Inflammatory macrophage treated with lipopolysaccharide for 1 hour (primary cell): ENCODE measurements around the gene PRKN.

ENCODE experiments used
- DNase-seq, 2 donors: peaks; one replicate each; pipeline ENCODE4 v3.0.0-alpha.2; 2020 to 2022

Gene PRKN

DNA sequence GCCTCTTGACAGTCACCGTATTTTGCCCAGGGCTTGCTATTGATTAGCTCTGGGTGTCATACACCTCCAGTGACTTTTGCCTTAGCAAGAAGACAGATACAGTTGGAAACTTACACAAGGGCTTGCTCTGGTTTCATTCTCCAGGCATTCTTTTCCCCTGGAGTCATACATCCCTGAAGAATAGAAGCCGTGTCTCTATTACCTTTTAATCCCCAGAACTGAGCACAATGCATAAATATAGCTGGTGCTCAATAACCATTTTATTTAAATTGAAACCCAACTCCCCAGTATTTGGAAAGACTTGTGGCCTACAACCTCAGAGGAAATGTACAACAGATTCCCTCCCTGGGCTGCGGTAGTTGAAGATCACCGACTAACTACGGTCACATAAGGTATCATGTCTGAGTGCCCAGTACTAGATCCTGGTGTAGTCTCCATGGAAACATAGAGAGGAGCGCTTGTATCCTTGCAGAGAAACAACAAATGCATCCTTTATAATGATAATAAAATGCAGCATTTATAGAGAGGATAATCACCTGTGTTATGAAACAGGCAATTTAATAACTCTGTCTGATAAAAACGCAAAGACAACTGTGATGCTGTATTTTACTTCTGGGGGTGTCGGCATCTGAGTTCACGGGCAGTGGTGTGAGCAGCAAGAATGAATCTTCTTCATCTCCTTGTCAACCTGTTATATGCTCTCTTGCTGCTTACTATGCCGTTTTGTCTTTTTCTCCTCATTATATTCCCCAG lies 1052.5 kb downstream of the PRKN start:
- no peak for DNase-seq

DNA sequence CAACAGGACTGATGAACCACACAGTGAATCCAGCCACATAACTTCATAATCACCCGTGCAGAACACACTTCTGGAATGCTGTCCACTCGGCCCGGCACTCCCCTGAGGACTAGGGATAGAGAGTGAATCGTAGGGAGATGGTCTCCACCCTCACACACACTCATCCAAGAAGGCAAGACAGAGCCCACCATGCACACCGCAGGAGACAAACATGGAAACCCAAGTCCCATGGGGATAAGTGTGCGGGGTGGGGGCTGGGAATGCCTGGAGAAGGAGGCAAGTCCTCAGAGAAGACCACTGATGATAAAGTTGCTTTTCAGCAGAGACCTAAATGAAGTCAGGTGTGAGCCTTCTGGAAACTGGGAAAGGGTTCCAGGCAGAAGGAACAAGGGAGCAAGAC lies 1054.5 kb downstream of the PRKN start:
- no peak for DNase-seq

DNA sequence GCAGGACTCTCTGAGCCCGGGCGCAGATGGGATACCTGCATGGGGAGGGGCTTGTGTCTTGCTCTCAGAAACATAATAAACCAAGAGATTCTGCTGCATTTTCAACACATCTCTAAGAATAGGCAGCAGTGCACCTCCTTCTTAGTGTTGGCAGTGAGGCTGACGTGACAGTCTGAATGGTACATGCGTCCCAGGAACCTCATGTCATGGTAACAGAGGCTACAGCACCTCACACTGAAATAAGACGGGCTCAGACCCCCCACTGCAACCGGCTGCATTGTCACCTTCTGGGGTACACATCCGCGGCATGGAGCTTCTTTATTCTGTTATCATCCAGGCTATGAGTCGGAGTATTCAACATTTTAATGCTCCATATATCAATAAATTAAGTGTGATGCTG lies 1056.4 kb downstream of the PRKN start:
- no peak for DNase-seq

DNA sequence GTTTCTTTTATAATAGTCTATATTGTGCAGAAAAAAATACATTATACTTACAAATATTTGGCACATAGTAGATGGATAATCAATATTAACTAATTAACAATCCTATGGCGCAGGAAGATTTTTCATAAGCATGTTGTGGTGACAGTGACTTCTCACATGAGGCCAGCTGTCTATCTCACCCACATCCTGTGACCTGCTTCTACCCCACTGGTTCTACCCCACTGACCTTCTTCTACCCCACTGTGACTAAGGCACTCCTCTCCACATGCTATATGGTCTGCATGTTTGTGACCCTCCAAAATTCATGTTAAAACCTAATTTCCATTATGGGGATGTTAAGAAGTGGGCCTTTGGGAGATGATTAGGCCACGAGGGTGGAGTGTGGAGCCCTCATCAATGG lies 1058.9 kb downstream of the PRKN start:
- DNase-seq = no peak

DNA sequence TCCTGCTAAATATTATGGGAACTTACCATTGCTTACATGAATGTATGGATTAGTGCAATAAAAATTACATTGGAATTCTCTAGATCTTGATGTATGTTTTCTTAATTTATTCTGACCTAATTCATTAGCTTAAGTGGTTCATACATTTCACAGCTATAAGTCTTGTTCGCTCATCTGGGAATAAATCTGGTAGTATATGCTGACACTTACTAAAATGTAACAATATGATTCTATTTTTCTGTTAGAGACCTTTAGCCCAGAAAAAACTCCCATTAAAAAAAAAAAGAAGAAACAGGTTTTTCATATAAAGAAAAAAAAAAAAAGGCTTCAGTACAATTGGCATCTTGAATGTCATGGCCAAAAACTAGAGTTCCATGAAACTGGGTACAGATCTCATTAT lies 1059.6 kb downstream of the PRKN start:
- DNase-seq = no peak

DNA sequence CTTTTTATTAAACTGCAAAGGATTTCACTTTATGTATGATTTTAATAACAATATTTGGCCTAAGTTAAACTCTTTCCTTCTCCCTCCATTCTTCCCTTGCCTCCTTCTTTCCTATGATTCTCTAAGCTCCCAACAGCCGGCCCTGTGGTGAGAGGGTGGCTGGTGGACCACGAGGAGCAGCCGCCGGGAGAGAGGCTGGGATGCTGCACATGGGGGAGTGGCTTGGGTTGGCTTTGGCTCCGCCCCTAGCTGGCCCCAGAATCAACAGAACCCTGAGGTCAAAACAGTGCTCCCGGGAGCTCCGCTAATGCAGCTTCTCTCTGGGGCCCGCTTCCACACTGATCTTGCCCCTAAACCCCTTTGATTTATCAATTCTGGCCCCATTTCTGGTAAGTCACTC lies 1063.9 kb downstream of the PRKN start:
- DNase-seq = no peak

DNA sequence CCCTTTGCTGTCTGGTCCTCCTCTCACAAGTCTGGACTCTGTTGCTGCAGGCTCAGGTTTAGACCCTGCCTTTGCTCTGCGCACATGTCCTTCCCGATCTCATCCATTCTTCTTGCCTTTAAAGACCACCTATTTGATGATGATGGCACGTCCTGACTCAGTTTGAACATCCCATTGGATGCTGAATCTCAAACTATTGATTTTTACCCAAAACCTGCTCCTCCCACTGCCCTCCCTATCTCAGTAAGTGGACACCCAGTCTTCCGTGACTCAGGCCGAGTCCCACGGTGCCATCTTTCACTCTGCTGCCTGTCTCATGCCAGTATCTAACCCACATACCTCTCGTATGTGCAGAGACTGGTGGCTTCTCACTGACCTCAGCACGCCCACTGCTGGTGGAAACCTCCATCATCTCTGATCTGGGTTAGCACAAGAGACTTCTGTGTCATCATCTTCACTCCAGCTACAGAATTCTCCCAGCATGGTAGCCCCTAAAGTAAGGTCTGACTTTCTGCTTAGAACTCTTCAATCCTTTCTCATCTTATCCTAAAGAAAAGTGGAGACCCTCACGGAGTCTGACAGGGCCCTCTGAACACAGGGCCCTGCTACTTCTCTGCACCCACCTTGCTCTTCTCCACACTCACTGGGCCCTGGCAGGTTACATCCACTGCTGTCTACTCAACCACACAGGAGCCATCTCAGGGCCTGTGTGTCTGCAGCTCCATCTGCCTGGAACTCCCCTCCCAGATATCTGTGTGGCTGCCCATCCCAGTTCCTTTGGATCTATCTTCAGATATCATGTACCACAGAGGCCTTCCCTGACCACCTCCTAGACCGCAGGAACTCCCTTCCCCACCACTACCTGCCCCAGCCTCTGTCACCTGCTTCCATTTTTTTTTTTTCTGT lies 1066.6 kb downstream of the PRKN start:
- no peak for DNase-seq

DNA sequence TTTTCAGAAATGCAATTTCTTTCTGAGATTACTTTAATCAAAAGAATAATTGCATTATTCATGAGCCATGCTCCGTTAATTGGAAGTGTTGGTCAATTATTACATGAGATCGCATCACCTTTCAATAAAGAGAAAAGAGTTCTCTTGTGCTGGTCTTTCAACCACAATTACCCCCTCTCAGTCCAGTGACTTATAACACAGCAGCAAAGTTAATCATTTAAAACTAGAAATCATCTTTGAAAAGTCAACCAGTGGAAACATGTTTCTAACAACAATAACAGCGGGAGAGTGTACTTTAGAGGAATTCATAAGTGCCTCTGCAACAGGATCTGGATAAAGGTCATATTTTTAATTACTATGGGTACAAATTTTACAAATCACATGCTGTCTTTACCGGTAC lies 1069.4 kb downstream of the PRKN start:
- DNase-seq = no peak

DNA sequence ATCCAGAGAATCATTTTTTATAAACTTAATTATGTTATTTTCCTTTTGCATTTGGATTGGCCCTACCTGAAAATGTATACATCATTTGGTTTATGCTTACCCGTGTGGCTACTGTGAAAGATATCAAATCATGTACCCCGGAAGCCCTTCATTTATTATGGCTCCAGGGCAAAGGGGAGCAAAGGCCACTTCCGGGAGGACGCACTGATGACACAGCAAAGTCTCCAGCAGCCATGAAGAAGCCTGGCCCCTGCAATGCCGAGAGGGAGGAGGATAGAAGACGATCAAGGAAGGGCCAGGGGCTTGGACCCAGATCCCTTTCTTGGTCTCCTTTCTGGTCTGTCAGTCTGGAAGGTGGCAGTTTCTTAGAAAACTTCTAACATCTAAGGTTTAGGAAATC lies 1073.4 kb downstream of the PRKN start:
- no peak for DNase-seq

DNA sequence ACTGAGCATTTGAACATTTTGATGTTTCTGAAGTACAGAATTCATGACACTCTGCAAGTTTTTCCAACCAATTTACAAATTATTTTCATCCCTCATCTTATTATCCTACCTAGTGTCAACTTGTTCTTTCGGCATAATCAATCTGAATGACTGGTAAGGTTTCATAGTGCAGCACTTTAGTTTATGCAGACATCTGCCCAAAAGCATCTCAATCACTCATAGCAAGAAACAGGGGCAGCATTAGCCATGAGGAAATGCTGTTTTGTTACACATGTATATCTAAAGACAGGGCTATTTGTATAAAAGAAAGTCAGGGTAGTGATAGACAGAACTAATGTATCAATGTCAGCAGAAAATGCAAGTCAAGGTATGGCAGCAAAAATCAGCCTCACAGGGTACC lies 1075.6 kb downstream of the PRKN start:
- DNase-seq = no peak

DNA sequence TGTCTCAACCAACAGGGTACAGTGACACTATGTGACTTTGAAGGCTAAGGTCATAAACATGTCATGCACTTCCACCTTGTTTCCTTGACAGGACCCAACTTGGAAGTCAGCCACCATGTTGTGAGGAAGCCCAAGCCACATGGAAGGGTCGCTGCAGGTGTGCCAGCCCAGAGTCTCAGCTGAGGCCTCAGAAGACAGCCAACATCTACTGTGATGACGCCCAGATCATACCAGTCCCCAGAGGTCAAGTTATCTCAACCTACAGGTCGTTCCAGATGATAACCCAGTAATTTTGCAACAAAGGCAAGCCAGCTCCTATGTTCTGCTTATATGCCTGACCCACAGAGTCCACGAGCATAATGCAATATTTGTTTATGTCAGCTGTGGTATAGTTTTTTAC lies 1077.7 kb downstream of the PRKN start:
- DNase-seq = no peak

DNA sequence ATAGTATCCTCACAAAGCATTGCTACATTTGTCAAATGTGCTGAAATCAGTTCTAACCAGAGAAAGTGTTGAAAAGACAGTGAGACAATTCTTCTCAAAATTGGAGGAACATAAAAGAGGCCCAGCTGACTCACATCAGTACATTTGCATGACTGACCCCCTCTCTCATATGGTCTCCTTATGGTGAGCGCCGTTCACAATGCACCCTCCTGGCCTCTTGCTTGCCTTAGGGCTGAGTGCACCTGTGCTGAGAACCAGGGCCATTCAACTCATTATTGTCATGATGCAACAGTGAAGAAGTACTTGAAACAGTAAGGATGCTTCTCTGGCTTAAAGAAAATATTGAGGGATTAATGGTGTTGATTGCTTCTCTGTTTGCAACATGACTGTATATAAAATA lies 1078.5 kb downstream of the PRKN start:
- DNase-seq = no peak

DNA sequence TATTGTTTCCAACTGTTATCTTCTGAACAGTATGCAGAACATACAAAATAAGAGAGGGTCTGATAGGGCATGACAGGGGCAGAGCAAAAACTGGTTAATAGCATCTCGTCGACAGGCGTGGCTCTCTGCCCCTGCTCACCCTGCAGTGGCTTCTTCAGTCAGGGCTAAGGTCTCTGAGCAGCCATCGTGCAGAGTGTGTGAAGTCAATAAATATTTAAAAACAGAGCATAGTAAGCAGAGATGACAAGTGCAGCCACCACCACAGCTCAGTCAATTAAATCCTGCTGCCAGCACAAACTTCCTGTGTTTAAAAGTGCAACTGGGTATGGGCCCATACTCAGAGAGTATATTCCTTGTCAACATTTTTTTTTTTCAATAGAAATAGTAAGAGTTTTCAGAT lies 1080.3 kb downstream of the PRKN start:
- no peak for DNase-seq

DNA sequence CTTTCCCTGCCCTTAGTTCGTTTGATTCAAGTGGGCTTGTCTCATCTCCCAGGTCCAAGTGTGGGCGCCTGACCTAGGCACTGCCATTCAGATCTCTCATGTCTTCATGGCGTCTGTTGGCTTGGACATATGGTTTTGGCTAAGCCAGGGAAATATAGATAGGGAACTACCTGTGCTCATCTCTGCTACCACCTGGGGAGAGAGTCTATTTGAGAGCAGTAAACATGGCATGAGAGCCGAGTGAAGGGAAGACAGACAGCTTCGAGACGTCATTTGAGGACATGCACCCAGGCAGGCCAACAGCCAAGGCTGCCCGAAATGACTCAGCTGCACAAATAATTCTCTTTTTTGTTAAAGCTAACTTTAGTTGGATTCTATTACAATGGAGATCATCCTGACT lies 1083.0 kb downstream of the PRKN start:
- no peak for DNase-seq

DNA sequence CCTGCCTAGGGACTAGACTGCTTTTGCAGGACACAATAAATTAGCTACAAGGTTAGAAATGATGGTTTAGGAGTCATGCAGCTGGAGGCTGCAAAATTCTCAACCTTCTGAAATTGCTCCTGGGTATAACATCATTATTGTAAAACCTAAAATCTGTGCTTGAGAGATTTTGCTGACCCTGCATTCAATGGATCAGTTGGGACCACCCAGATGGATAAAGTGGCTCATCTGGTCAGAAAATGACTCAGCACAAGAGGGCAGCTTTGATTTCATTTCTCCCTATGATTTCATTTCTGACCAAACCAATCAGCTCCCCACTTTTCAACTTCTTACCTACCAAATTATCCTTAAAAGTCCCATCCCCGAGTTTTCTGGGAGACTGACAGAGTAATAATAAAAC lies 1086.4 kb downstream of the PRKN start:
- DNase-seq = no peak

DNA sequence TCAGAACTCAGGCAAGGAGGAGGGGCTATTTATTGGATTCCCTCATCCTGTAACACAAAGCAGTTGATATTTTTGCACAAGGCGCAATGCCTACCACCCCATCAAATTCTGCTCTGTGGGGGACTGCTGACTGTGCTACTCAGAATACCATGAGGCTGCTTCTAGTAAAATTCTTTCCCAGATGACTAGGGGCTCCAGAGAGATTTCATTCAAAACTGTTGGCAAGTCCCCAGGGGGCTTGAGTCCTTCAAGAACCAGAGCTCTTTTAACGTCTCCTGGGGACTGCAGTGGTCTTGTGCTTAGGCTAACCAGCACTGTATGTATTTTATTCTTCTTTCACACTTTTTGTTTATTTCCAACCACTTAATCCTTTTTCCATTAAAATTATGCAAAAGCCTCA lies 1087.8 kb downstream of the PRKN start:
- DNase-seq = no peak

DNA sequence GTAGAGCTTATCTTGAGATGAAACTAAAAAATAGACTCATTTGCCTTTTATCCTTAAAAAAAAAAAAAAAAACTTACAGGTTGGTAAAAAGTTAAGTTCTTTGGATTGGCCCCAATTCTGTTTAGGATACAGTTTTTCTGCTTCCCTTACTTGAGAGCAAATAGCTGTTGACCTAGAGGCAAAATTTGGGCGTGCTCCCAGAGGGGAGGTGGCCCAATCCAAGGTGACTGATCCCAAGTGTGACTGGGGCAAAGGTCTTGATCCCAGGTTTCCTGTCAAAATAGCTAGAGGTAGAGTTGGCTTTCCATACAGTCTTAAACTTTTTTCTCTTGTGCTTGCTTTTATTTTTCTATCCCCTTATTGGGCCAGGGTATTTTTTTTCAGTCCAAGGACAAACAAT lies 1089.9 kb downstream of the PRKN start:
- no peak for DNase-seq

DNA sequence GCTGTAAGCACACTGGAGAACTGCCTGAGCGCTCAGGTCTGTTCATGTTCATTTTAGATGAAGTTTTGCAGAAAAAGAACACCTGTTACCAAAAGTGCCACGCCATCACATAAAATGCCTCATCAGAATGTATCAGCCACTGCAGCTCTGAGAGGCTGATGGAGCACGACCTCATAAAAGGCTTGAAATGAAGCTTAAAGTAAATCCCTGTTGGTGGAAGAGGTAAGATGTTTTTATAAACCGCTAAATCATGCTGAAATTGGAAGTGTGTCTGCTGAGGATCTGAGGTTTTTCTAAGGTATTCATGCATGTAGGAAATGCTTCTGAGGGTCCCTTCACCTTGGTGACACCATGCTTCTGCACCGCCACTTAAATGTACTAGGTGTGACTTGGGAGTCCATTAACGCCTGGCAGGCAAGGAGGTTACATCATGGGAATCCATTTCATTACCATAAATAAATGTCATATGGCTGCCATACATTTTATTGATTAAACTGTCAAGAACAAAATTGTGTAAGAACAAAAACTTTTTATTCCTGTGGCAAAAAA lies 1090.6 kb downstream of the PRKN start:
- DNase-seq = no peak

DNA sequence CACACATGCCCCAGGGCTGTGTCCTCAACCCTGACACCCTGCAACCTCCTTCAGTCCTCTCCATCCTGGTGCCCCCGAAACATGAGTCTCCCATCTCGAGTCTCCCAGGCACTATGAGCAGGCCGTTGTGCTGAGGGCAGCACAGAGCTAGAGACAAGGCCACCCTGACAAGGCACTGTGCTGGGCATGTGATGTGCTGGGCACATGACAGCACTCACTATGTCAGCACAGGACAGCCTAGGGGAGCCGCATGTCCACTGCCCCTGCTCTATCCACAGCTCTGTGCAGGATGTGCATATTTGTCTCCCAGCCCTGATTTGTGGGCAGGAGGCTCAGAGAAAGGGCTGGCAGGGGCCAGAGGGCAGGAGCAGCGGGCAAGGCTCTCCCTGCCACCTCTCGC lies 1091.6 kb downstream of the PRKN start:
- DNase-seq = no peak

DNA sequence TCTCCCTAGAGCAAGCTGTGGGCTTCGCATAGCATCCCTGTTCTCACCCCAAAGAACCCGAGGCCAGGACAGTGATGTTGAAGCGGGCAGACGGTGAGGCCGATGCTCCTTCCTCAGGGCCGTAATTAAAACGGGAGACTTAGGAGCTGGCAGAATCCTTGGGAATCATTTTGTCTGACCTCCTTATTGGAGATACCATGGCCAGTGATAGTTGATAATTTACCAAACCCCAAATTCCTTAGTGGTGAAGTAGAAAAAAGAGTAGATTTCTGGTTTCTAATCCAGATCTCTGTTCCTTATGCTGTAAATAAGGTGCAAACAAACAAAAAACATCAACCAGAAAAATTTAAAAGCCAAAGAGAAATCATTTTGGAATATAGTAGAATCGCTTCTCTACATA lies 1092.7 kb downstream of the PRKN start:
- no peak for DNase-seq

DNA sequence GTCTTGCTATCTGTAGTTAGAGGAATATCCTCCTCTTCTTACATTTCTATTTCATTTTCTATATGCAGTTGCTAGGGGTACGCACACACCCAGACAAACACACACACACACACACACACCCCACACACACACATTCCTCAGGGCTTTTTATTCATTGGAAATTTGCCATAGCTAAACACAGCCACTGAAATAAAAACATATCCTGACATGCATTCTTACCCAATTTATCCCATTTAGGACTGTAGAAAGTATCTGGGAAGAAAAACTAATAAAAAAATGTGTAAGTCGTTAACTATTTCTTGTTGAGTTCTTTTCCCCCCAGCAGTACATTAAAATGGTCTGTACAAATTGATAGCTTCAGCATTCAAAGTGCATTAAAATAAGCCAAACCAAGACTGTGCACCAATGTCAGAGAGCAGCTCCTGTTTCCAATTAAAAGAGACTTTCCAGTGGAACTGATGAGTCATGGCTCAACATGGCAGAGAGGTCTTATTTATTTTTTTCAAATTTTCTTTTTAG lies 1095.8 kb downstream of the PRKN start:
- no peak for DNase-seq

DNA sequence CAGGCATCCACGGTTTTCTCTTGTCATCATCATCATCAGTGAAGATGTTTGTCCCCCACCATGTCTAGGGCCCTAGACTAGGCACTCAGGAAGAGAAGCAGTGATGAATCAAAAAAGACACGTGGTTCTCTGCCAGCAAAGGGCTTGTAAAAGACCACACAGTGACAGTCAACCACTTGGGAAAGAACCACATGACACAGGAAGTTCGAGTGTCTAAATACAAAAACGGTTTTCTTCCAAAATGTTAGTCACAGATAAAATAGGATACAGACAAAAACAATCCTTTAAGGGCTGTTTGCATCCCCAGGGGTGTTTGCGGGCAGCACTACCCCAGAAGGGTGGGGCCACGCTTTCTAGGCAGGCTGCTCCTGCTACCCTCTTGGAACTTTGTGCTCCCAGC lies 1096.9 kb downstream of the PRKN start:
- no peak for DNase-seq

DNA sequence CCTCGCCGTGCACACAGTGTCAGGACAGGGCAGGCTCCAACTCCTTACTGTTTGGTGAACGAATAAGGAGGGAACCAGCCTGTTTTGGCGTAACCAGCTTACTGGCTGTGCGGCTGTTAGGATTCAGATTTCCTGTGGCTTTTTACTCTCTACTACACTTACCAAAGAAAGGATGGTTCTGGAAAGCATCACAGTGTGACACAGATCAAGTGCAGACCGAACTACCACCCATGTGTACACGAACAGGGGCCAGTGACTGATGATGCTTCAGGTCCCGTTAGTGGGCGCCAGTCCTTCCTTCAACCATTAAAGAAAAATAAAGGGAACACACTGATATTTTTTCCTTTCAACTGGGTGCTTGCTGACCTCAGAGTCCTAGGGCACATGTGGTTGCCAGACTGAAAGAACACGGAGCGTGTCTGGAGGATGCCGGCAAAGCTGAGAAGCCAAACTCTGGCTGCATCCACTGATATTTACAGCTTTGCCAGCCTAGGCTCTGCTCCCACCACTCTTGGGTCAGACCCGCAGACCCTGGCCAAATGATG lies 1101.4 kb downstream of the PRKN start:
- DNase-seq = no peak

DNA sequence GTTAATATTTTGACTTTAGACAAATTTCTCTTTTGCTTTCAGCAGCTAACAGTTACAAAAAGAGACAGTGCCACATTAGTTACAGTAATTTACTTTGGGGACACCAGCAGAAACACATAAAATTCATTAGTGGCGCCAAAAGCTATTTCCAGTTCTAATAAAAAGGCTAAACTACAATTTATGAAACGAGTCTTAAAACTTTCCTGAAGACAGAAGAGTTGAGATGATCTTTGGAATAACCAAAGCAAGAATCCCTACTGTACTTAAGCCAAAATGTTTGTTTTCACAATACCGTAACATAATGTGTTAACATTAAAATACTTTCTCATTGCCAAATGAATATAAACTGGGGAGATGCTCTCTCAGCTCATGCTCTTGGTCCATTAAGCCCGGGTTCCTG lies 1103.5 kb downstream of the PRKN start:
- no peak for DNase-seq
